ENCODE data around the gene A4GALT. TPM values are rescaled to one million over a fixed set of nuclear protein-coding genes. Genes with fewer than 3 reads are reported as not detected.
A peak's percentile ranks its signal among the peaks of the same experiment; 100 is the strongest.

Gene A4GALT
- total RNA-seq, 4 donors from 2014 or later = 5.8 to 13.3 (median 8.6) TPM

DNA sequence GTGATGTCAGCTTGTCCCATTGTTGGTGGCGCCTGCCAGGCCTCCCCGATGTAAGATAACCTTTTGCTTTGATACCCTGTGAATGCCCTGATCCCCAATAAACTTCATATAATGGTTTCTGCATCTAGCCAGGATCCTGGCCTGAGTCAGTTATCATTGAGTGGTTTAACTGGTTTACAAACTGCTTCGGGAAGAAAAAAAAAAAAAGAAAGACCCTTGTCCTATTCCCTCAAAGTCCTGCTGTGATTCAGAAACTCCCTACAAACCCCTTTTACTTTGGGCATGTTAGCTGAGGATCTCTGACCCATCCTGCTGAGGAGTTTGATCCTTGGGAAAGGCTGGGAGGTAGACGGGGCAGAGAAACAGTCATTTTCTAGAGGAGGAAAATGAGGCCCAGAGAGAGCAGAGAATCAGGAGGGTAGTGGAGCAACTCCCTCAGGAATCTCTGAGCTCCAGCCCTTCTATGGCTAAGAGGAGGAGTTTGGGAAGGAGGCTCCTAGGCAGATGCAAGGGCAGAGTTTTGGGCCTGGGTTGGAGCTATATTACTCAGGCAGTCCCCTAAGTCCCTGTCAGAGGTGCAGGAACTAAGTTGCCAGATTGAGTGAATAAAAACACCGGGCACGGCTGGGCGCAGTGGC, 66.1 kb downstream of the A4GALT start:
- in situ Hi-C loops (cut with MboI; ENCODE audit: low sequenced_read_pairs in 4 of 4) = loop anchor here in 3 of 4 donors (25.0 kb wide), 2 partner anchors 133 to 158 kb away; no protein-coding TSS in a partner anchor
- peaks cover 0 to 3% of the 10 kb centered on the region in 2 donors for H3K4me1 ChIP-seq
- ATAC-seq (no peak), DNase-seq (no peak)
- no peak overlapping the region for H3K4me3 ChIP-seq
- no peaks in the 10 kb centered on the region for H3K36me3 ChIP-seq
- H3K27ac ChIP-seq = no peak overlapping the region
- intact Hi-C loops (cut with DNase I; ENCODE audit: low total_unique reads) = no loop called here
- H3K27me3 ChIP-seq = no peaks in the 10 kb centered on the region
- H3K9me3 ChIP-seq = no peaks in the 10 kb centered on the region
- TF ChIP-seq CTCF (IDR thresholded peaks at IDR 0.05 in 4 of 5, conservative IDR thresholded peaks at IDR 0.05 in 1 of 5) = no peak
- no peak for TF ChIP-seq POLR2A (IDR thresholded peaks at IDR 0.05)

GRCh38 chr22:42653999-42654398, 66.7 kb downstream of the A4GALT start:
- Histone ChIP-seq H3K9me3 (no peaks in the 10 kb centered on the region), H3K4me1 (peaks cover 0 to 4% of the 10 kb centered on the region in 2 donors), H3K4me3 (no peak overlapping the region), H3K27me3 (no peaks in the 10 kb centered on the region), H3K36me3 (no peaks in the 10 kb centered on the region), H3K27ac (no peak overlapping the region)
- in situ Hi-C loops (cut with MboI; ENCODE audit: low sequenced_read_pairs in 4 of 4) = loop anchor here in 3 of 4 donors (25.0 kb wide), 2 partner anchors 133 to 158 kb away; no protein-coding TSS in a partner anchor
- intact Hi-C loops (cut with DNase I; ENCODE audit: low total_unique reads) = no loop called here
- TF ChIP-seq POLR2A (IDR thresholded peaks at IDR 0.05) (no peak), CTCF (IDR thresholded peaks at IDR 0.05 in 4 of 5, conservative IDR thresholded peaks at IDR 0.05 in 1 of 5) (no peak)
- DNase-seq = no peak
- no peak for ATAC-seq

- in situ Hi-C loops (cut with MboI; ENCODE audit: low sequenced_read_pairs in 4 of 4) = loop anchor here in 3 of 4 donors (25.0 kb wide), 2 partner anchors 136 to 161 kb away; no protein-coding TSS in a partner anchor
- intact Hi-C loops (cut with DNase I; ENCODE audit: low total_unique reads) = no loop called here
- H3K4me1 ChIP-seq = peaks cover 25 to 27% of the 10 kb centered on the region in 2 donors
- DNase-seq (no peak), ATAC-seq (no peak)
- H3K27ac ChIP-seq = no peak overlapping the region
- no peaks in the 10 kb centered on the region for H3K27me3 ChIP-seq
- no peaks in the 10 kb centered on the region for H3K36me3 ChIP-seq
- H3K4me3 ChIP-seq = no peak overlapping the region
- H3K9me3 ChIP-seq = no peaks in the 10 kb centered on the region
- TF ChIP-seq CTCF (IDR thresholded peaks at IDR 0.05 in 4 of 5, conservative IDR thresholded peaks at IDR 0.05 in 1 of 5) = no peak
- no peak for TF ChIP-seq POLR2A (IDR thresholded peaks at IDR 0.05)
These were observed 69.5 kb downstream of the A4GALT start for GRCh38 chr22:42651134-42651533.

DNA sequence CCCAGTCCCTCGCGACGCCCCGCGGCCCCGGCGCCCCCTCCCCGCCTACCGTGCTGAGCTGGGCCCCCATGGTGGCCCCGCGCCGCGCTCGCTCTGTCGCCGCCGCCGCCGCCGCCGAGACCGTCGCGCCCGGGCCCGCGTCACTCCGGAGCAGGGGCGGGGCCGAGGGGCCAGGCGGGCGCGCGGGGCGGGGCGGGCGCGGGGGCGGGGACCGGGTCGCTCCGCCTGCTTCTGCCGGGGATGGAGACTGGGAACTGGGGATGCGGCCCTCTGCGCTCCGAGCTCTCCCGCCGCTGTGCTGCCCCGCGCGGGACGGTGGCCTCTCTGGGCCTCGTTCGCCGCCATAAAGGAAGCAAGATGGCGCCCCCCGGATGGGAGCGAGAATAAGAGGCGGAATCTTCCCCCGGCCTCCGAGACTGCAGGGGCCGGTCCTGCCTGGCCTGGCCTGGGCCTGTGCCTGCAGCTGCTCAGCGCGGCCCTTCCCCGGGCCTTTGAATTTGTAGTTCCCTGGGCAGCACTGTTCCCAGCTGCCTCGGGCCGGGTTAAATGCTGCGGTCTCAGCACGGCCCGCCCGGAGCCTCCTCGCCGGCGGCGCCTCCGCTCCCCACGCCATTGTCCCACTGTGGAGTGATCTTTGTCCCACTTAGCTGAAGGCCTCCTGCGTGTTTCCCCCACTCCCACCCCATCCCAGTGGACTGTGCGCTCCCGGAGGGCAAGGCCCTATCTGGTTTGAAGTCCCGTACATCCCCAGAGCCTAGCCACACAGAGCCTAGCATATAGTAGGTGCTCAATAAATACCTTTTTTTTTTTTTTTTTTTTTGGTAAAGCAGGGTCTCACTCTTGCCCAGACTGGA, 71.2 kb downstream of the A4GALT start, which contains the start of gene CYB5R3:
CYB5R3 (minus strand) TSS at position 147 of the 854 bp plus-strand sequence; CDS start at position 70, 77 bp downstream.
- no peaks in the 10 kb centered on the region for H3K27me3 ChIP-seq
- peak within 1 kb of the TSS; percentile 77 to 100 (median 93) for H3K4me3 ChIP-seq
- intact Hi-C loops (cut with DNase I; ENCODE audit: low total_unique reads) = loop anchor here (5.0 kb wide), 3 partner anchors 38 to 258 kb away; partner anchors contain the start of gene ARFGAP3
- TF ChIP-seq POLR2A (IDR thresholded peaks at IDR 0.05) (peak; percentile 41 to 75), CTCF (IDR thresholded peaks at IDR 0.05 in 4 of 5, conservative IDR thresholded peaks at IDR 0.05 in 1 of 5) (peak in 1 of 5 experiments; percentile 11)
- in situ Hi-C loops (cut with MboI; ENCODE audit: low sequenced_read_pairs in 4 of 4) = loop anchor here in 3 of 4 donors (25.0 kb wide), 2 partner anchors 138 to 163 kb away; no protein-coding TSS in a partner anchor
- no peaks in the 10 kb centered on the region for H3K36me3 ChIP-seq
- no peaks in the 10 kb centered on the region for H3K9me3 ChIP-seq
- H3K4me1 ChIP-seq = peaks cover 41 to 44% of the 10 kb centered on the region in 2 donors
- DNase-seq = peak; percentile 71 to 76
- H3K27ac ChIP-seq = peak within 1 kb of the TSS; percentile 92 to 99 (median 98)
- peak; percentile 75 for ATAC-seq

Data from gastrocnemius medialis (tissue), 4 donors.